H9 (cell line): ENCODE data around the gene ENOX1. TPM values are rescaled to one million over a fixed set of nuclear protein-coding genes. Genes with fewer than 3 reads are reported as not detected.

Experiments
- DNase-seq: peaks from one replicate; pipeline ENCODE4 v3.0.0-alpha.2; 2017
- H2AFZ ChIP-seq: one replicate; pipeline ENCODE4 v1.6.1; 2013; ENCODE audit warnings: mild to moderate bottlenecking, low read length, control low read depth, moderate library complexity
- H2AK5ac ChIP-seq: 2 replicates; pipeline ENCODE4 v1.6.1; 2013; ENCODE audit warnings: low read length, control low read depth, mixed read lengths; ENCODE audit not compliant: insufficient read length
- H2BK120ac ChIP-seq: one replicate; pipeline ENCODE4 v1.6.1; 2013; ENCODE audit warnings: low read depth, mild to moderate bottlenecking, low read length, control low read depth, inconsistent platforms; ENCODE audit not compliant: poor library complexity, severe bottlenecking
- H2BK12ac ChIP-seq: 2 replicates; pipeline ENCODE4 v1.6.1; 2013; ENCODE audit warnings: low read length, control low read depth, mixed read lengths, low read depth; ENCODE audit not compliant: insufficient read length
- H2BK15ac ChIP-seq: 2 replicates; pipeline ENCODE4 v1.6.1; 2013; ENCODE audit warnings: low read depth, low read length, control low read depth
- H2BK20ac ChIP-seq: one replicate; pipeline ENCODE4 v1.6.1; 2013; ENCODE audit warnings: low read depth, mild to moderate bottlenecking, low read length, control low read depth, inconsistent platforms; ENCODE audit not compliant: poor library complexity, severe bottlenecking
- H2BK5ac ChIP-seq: 2 replicates; pipeline ENCODE4 v1.6.1; 2013; ENCODE audit warnings: low read length, control low read depth, mixed read lengths; ENCODE audit not compliant: insufficient read length
- H3K14ac ChIP-seq: 2 replicates; pipeline ENCODE4 v1.6.1; 2013; ENCODE audit warnings: low read length, control low read depth; ENCODE audit not compliant: insufficient read depth
- H3K18ac ChIP-seq: 2 replicates; pipeline ENCODE4 v1.6.1; 2013; ENCODE audit warnings: low read depth, mild to moderate bottlenecking, mixed read lengths, low read length, control low read depth; ENCODE audit not compliant: insufficient read length
- H3K23ac ChIP-seq: 2 replicates; pipeline ENCODE4 v1.6.1; 2013; ENCODE audit warnings: low read length, control low read depth, mixed read lengths, low read depth; ENCODE audit not compliant: insufficient read length
- H3K23me2 ChIP-seq: 2 replicates; pipeline ENCODE4 v1.6.1; 2013; ENCODE audit warnings: low read depth, mild to moderate bottlenecking, mixed read lengths, low read length, control low read depth; ENCODE audit not compliant: insufficient read length, poor library complexity, severe bottlenecking
- H3K27ac ChIP-seq: 2 replicates; pipeline ENCODE4 v1.5.1; 2013; ENCODE audit warnings: low read length, control low read depth, mixed read lengths, low read depth; ENCODE audit not compliant: insufficient read length
- H3K27me3 ChIP-seq: 2 replicates; pipeline ENCODE4 v1.6.1; 2013; ENCODE audit warnings: low read length, control low read depth, inconsistent platforms; ENCODE audit not compliant: insufficient read depth
- H3K4ac ChIP-seq: 2 replicates; pipeline ENCODE4 v1.6.1; 2013; ENCODE audit warnings: low read depth, mild to moderate bottlenecking, control low read depth, inconsistent platforms, low read length, moderate library complexity
- H3K4me1 ChIP-seq: 2 replicates; pipeline ENCODE4 v1.6.1; 2013; ENCODE audit warnings: low read length, control low read depth, inconsistent platforms; ENCODE audit not compliant: insufficient read depth
- H3K4me2 ChIP-seq: 2 replicates; pipeline ENCODE4 v1.6.1; 2013; ENCODE audit warnings: low read length, control low read depth, mixed read lengths; ENCODE audit not compliant: insufficient read length, insufficient read depth
- H3K56ac ChIP-seq: 2 replicates; pipeline ENCODE4 v1.6.1; 2013; ENCODE audit warnings: low read depth, mild to moderate bottlenecking, mixed read lengths, low read length, control low read depth; ENCODE audit not compliant: insufficient read length
- H3K79me1 ChIP-seq: 2 replicates; pipeline ENCODE4 v1.6.1; 2013; ENCODE audit warnings: low read depth, mild to moderate bottlenecking, moderate library complexity, low read length, control low read depth, inconsistent platforms; ENCODE audit not compliant: insufficient read depth, poor library complexity, severe bottlenecking
- H3K79me2 ChIP-seq: 2 replicates; pipeline ENCODE4 v1.6.1; 2013; ENCODE audit warnings: low read length, control low read depth, inconsistent platforms; ENCODE audit not compliant: insufficient read depth
- H3K9ac ChIP-seq: 2 replicates; pipeline ENCODE4 v1.6.1; 2013; ENCODE audit warnings: low read length, control low read depth, mixed read lengths; ENCODE audit not compliant: insufficient read length; ENCODE audit errors: extremely low read depth
- H3K9me3 ChIP-seq: one replicate; pipeline ENCODE4 v1.6.1; 2013; ENCODE audit warnings: low read depth, low read length, inconsistent platforms; ENCODE audit not compliant: control insufficient read depth
- H3T11ph ChIP-seq: one replicate; pipeline ENCODE4 v1.6.1; 2013; ENCODE audit warnings: mild to moderate bottlenecking, low read length, control low read depth, inconsistent platforms
- H4K20me1 ChIP-seq: one replicate; pipeline ENCODE4 v1.6.1; 2013; ENCODE audit not compliant: control insufficient read depth, insufficient read length, insufficient read depth
- H4K5ac ChIP-seq: 2 replicates; pipeline ENCODE4 v1.6.1; 2013; ENCODE audit warnings: low read depth, mild to moderate bottlenecking, mixed read lengths, low read length, control low read depth; ENCODE audit not compliant: insufficient read length
- H4K8ac ChIP-seq: replicated peaks from 2 replicates; pipeline ENCODE4 v1.6.1; 2013; ENCODE audit warnings: low read length, control low read depth, mixed read lengths, low read depth; ENCODE audit not compliant: insufficient read length
- H4K91ac ChIP-seq: 2 replicates; pipeline ENCODE4 v1.6.1; 2013; ENCODE audit warnings: low read depth, mild to moderate bottlenecking, moderate library complexity, mixed read lengths, low read length, control low read depth; ENCODE audit not compliant: insufficient read length
- H3K27ac Mint-ChIP-seq, 3 experiments: 2 replicates in 2 of 3; 3 replicates in 1 of 3; pipeline ENCODE4 v1.8.0; 2020 to 2021; ENCODE audit warnings: mixed read lengths in 3 of 3, mild to moderate bottlenecking in 1 of 3, moderate library complexity in 1 of 3
- H3K27me3 Mint-ChIP-seq: 2 replicates; pipeline ENCODE4 v1.8.0; 2021; ENCODE audit warnings: low read depth, mild to moderate bottlenecking, moderate library complexity, mixed read lengths
- H3K36me3 Mint-ChIP-seq, 3 experiments: 2 replicates in 2 of 3; 3 replicates in 1 of 3; pipeline ENCODE4 v1.8.0; 2020 to 2021; ENCODE audit warnings: low read depth in 3 of 3, mixed read lengths in 3 of 3; ENCODE audit not compliant: insufficient read depth in 1 of 3
- H3K4me1 Mint-ChIP-seq, 2 experiments: 2 replicates each; pipeline ENCODE4 v1.8.0; 2020; ENCODE audit warnings: mixed read lengths in 2 of 2
- H3K4me3 Mint-ChIP-seq, 2 experiments: 2 replicates in 1 of 2; 3 replicates in 1 of 2; pipeline ENCODE4 v1.8.0; 2020 to 2021; ENCODE audit warnings: mild to moderate bottlenecking in 2 of 2, mixed read lengths in 2 of 2, moderate library complexity in 1 of 2
- H3K9me3 Mint-ChIP-seq, 2 experiments: 2 replicates in 1 of 2; 3 replicates in 1 of 2; pipeline ENCODE4 v1.8.0; 2020; ENCODE audit warnings: mild to moderate bottlenecking in 2 of 2, mixed read lengths in 2 of 2, moderate library complexity in 1 of 2
- WGBS: extraction: QIAGEN DNeasy Blood & Tissue Kit; methylation state at CpG from one replicate; pipeline ENCODE4 v1.1.7; 2013; ENCODE audit warnings: missing lambda C conversion rate, low lambda C conversion rate, mixed read lengths; ENCODE audit not compliant: insufficient read length; ENCODE audit errors: extremely low coverage; 5-methylcytosine and 5-hydroxymethylcytosine counted together
- total RNA-seq: library from RNA; stranded (reverse); gene quantifications from 2 replicates; pipeline ENCODE4 v1.2.1, GENCODE V29; 2021
- TF ChIP-seq, protein P1 (sequence below): fragments of 200-600 bp; sonication (generic); conservative IDR thresholded peaks from 3 replicates; pipeline ENCODE4 v1.8.0; 2021; ENCODE audit warnings: antibody characterized with exemption, mild to moderate bottlenecking

ENOX1 gene
- total RNA-seq, 1 experiment from 2014 or later: 0.24 TPM

DNA sequence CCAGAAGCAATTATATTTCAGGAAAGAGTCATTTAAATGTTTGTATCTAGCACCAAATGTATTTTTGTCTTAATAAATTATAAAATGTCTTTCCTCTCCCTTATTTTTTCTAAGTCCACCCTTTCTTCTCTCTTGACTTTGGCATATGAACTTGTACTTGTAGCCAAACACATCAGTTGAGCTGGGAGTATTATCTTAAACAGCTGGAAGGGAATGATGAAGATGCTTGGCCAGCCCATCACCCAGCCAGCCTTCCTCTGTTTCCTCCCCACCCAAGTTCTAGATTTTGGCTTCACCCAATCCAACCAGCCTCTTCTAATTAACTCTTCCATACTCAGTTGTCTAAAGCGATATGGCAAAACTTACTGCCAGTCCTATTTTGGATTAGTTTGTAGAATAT lies 272.5 kb downstream of the ENOX1 start:
- TF ChIP-seq, protein P1, sequence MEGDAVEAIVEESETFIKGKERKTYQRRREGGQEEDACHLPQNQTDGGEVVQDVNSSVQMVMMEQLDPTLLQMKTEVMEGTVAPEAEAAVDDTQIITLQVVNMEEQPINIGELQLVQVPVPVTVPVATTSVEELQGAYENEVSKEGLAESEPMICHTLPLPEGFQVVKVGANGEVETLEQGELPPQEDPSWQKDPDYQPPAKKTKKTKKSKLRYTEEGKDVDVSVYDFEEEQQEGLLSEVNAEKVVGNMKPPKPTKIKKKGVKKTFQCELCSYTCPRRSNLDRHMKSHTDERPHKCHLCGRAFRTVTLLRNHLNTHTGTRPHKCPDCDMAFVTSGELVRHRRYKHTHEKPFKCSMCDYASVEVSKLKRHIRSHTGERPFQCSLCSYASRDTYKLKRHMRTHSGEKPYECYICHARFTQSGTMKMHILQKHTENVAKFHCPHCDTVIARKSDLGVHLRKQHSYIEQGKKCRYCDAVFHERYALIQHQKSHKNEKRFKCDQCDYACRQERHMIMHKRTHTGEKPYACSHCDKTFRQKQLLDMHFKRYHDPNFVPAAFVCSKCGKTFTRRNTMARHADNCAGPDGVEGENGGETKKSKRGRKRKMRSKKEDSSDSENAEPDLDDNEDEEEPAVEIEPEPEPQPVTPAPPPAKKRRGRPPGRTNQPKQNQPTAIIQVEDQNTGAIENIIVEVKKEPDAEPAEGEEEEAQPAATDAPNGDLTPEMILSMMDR: no peak
- H3K9me3 Mint-ChIP-seq: no peaks in the 10 kb centered on the region
- no peak overlapping the region for H3K27ac Mint-ChIP-seq
- no peak overlapping the region for H3K9ac ChIP-seq
- H3K27ac ChIP-seq: no peak overlapping the region
- H3K4me2 ChIP-seq: no peak overlapping the region
- H4K91ac ChIP-seq: no peak overlapping the region
- no peak overlapping the region for H3K14ac ChIP-seq
- H3K27me3 Mint-ChIP-seq: peaks cover under 1% of the 10 kb centered on the region; the same call in 1 of the 2 replicates
- no peaks in the 10 kb centered on the region for H3K4me1 ChIP-seq
- H3K23me2 ChIP-seq: no peaks in the 10 kb centered on the region
- H3K4me1 Mint-ChIP-seq: peaks cover 0 to 6% of the 10 kb centered on the region in 2 experiments; a peak in 1 of 4 replicates
- H4K20me1 ChIP-seq: no peaks in the 10 kb centered on the region
- H3K23ac ChIP-seq: no peak overlapping the region
- H2BK120ac ChIP-seq: no peak overlapping the region
- no peaks in the 10 kb centered on the region for H3K36me3 Mint-ChIP-seq
- H2AK5ac ChIP-seq: no peak overlapping the region
- H2BK20ac ChIP-seq: no peak overlapping the region
- H3T11ph ChIP-seq: no peak overlapping the region
- no peak overlapping the region for H3K4ac ChIP-seq
- no peaks in the 10 kb centered on the region for H3K79me2 ChIP-seq
- H2BK12ac ChIP-seq: no peak overlapping the region
- no peaks in the 10 kb centered on the region for H3K27me3 ChIP-seq
- no peak overlapping the region for H2AFZ ChIP-seq
- H2BK15ac ChIP-seq: no peak overlapping the region
- no peaks in the 10 kb centered on the region for H3K79me1 ChIP-seq
- no peak overlapping the region for H4K5ac ChIP-seq
- no peak overlapping the region for H3K56ac ChIP-seq
- no peak overlapping the region for H4K8ac ChIP-seq
- DNase-seq: no peak
- no peak overlapping the region for H2BK5ac ChIP-seq
- no CpG with 5 or more reads among the region's 1 CpG for WGBS
- no peak overlapping the region for H3K18ac ChIP-seq
- H3K9me3 ChIP-seq: no peaks in the 10 kb centered on the region
- no peak overlapping the region for H3K4me3 Mint-ChIP-seq
